DMS 273 (cell line): ENCODE results near the gene CASK.

Experiments
- DNase-seq: peaks from one replicate; lab custom pipeline; 2025; ENCODE audit not compliant: unreplicated experiment; lab: John Stamatoyannopoulos, UW

CASK gene

DNA sequence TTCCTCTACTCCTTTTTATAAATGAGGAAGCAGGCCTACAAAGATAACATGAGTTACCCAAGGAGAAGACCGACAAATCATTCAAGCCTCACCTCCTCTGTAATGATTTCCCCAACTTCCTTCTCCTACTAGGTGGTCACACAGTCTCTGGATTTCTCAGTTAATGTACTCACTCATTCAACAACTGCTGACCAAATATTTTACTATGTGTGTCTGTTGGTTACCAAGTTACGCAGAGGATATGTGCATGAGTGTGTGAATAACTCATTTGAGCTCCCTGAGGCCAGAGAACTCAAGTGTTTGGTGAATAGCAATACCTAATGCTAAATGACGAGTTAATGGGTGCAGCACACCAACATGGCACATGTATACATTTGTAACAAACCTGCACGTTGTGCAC is 10.4 kb downstream of the CASK start:
- DNase-seq: no peak

GRCh38 chrX:41909068-41909467 is 14.3 kb downstream of the CASK start:
- no peak for DNase-seq

GRCh38 chrX:41906515-41907187 is 16.7 kb downstream of the CASK start:
- no peak for DNase-seq

DNA sequence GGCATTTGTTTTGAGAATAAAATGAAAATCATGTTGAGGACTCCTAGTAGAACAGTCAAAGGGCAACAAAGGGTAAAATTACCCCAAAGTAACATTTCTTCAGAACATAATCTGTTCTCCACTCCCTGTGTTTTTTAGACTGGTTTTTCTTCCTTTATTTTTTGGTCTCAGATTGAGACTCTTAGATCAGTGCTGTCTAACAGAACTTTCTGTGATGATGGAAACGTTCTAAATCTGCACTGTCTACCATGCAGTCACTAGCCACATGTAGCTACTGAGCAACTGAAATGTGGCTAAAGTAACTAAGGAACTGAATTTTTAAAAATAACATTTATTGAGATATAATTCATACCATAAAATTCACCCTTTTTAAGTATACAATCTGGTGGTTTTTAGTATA is 19.8 kb downstream of the CASK start:
- DNase-seq: no peak

- no peak for DNase-seq
These were observed 23.0 kb downstream of the CASK start for GRCh38 chrX:41900321-41900720.

GRCh38 chrX:41895826-41896225 is 27.5 kb downstream of the CASK start:
- no peak for DNase-seq

DNA sequence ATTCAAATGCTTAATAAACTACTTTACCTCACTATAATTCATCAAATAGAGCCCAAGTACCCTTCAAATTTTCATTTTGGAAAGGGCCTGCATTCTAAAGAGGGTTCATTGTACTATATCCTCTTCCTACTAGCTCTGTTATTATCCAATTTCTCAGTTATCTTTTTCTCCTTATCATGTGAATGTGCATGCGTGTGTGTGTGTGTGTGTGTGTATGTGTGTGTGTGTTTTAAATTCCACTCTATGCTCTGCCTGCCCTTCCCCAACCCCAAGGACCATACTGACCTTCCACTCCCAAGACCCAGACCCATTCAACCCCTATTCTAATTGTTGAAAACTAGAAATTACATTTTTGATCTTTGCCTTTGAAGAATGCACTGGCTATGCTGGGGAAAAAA is 33.3 kb downstream of the CASK start:
- no peak for DNase-seq

DNA sequence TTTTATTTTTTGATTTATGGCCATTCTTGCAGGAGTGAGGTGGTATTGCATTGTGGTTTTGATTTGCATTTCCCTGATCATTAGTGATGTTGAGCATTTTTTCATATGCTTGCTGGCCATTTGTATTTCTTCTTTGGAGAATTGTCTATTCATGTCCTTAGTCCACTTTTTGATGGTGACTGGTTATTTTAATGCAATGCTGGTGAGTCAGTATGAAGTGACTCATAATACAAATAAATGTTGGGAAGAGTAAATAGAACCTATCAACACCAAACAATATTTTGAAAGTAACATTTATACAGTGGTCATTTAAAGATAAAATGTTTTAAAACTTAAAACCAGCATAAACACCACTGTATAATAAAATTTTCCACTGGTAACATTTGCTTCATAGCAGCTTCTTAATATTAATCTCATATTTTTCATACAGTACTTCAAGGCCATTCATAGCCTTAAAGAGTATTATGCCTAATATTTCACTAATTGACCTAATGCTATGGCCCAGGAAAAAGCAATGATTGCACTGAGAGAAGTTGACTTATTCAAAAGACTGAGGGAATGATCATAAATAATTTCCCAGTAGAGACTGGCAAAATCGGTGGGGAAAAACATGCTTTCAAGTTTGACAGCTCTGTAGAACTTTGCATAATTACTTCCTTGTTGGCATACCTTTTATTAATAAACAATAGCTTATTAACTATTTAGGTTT is 33.9 kb downstream of the CASK start:
- DNase-seq: no peak

DNA sequence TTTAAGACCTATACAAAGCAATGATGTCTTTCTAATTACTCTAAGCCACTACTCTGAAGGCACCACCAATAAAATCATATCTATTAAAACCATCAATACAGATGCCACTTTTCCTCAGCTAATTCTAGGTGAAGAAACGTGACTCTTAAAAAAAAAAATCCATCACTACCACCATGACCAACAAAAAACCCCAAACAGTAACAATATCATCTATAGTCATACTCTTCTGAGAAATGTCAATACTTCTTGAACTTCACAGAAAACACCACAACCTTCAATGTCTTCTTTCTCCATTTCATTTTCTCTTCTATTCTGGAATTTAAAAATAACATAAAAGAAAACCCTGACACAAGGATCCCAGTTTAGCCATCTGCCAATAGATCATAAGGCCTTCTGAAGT is 35.7 kb downstream of the CASK start:
- no peak for DNase-seq

DNA sequence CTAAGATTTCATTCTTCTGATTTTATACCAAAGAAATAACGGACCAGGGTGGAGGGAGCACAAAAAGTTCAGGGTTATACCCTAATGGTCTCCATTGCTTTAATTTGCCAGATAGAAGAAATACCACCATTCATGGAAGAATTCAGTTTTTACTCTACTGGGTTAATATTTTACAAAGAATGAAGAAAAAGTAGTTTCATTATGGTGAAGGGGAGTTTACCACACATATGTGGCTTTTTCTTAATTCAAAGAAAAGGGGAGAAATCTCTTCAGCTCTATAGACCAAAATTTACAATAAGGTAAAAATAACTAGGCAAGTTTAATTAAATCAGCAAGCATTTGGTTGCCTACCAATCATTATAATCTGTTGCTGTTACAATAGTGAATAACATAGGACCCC is 37.6 kb downstream of the CASK start:
- DNase-seq: no peak

GRCh38 chrX:41881166-41881565 is 42.2 kb downstream of the CASK start:
- no peak for DNase-seq

DNA sequence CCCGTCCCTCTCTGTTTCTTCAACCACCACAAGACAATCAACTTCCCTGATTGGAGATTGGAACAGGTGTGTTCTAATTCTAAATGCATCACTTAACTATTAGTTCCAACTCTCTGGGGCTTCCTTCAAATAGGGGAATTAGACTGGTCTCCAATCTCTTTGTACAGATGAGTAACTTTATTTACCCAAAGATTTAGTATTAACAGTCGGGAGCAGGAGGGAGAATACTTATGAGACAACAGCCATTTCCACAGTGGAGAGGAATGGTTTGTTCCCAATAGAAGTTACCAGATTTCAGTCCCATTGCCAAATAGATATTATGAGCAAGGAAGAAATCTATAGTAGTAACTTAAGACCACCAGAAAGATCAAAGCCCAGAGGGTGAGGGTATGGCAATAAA is 46.2 kb downstream of the CASK start:
- no peak for DNase-seq

DNA sequence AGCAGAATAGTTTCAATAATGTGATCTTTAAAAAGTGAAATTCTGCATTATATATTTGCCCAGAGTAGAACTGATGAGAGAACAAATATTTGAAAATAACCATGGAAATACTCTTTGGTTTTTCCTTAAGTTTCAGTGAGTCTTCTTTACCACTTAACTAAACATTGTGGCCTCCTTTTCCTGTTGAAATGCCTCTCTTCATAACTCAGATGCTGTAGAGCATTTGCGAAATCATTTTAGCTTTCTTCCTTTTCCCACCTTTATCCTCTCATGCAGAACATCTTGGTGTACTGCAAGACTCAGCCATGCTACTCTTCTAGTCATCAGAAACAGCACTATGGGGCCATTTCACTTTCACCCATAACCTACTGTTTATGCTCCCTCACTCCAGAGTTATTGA is 48.2 kb downstream of the CASK start:
- no peak for DNase-seq

- peak; percentile 12 for DNase-seq
These were observed 52.6 kb downstream of the CASK start for GRCh38 chrX:41870719-41871151.

- no peak for DNase-seq
These were observed 54.9 kb downstream of the CASK start for GRCh38 chrX:41868392-41868977.

GRCh38 chrX:41863343-41864203 is 59.8 kb downstream of the CASK start:
- DNase-seq: peak; percentile 2

GRCh38 chrX:41862562-41863184 is 60.7 kb downstream of the CASK start:
- no peak for DNase-seq

GRCh38 chrX:41858161-41858775 is 65.1 kb downstream of the CASK start:
- no peak for DNase-seq

GRCh38 chrX:41857670-41858069 is 65.7 kb downstream of the CASK start:
- DNase-seq: no peak

DNA sequence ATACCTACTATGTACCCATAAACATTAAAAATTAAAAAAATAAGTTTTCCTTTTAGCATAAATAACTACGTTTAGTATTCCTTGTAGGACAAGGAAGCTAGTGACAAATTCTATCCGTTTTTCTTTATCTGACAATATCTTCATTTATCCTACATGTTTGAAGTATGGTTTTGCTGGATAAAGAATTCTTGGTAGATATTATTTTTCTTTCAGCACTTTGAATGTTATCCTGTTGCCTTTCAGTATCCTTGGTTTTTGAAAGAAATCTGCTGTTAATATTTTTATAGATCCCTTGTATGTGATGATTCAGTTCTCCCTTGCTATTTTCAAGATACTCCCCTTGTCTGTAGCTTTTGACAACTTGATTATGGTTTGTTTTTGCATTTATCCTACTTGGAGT is 76.6 kb downstream of the CASK start:
- DNase-seq: no peak
